Stimulated activated CD4-positive, alpha-beta T cell treated with anti-CD3 and anti-CD28 coated beads, Interleukin-1b, Interleukin-23, amount 100 ng/mL, for 4 hours (primary cell): ENCODE measurements around the gene PRB2.
"Not testable (repeated sequence)": the region's sequence is repeated elsewhere in the genome, so short reads cannot be mapped to it uniquely, and the experiment has no call there.

Source experiments
- DNase-seq, 2 donors: peaks; one replicate each; pipeline ENCODE4 v3.0.0-alpha.2; 2020; ENCODE audit warnings: low read depth in 2 of 2

PRB2 gene

GRCh38 chr12:11395467-11395866 is at the start of gene PRB2:
Gene PRB2, minus strand, starts transcription at chr12:11395567. Its CDS starts 38 bp downstream, at chr12:11395529.
- DNase-seq = not testable (repeated sequence)

GRCh38 chr12:11437966-11438365 is 42.6 kb upstream of the PRB2 start:
- DNase-seq = no peak

GRCh38 chr12:11433664-11434063 is 38.3 kb upstream of the PRB2 start:
- no peak for DNase-seq

- DNase-seq = no peak
Observed at GRCh38 chr12:11431486-11431885, 36.1 kb upstream of the PRB2 start.

GRCh38 chr12:11427341-11427740 is 32.0 kb upstream of the PRB2 start:
- no peak for DNase-seq

- DNase-seq = no peak
Observed at GRCh38 chr12:11412731-11413130, 17.4 kb upstream of the PRB2 start.

- DNase-seq = no peak
Observed at GRCh38 chr12:11408096-11408495, 12.7 kb upstream of the PRB2 start.

GRCh38 chr12:11397366-11397765 is 2.0 kb upstream of the PRB2 start:
- no peak for DNase-seq

- DNase-seq = not testable (repeated sequence)
Observed at GRCh38 chr12:11391456-11391855, 3.9 kb downstream of the PRB2 start.

GRCh38 chr12:11377420-11377819 is 17.9 kb downstream of the PRB2 start:
- DNase-seq = not testable (repeated sequence)

GRCh38 chr12:11361151-11361550 is 34.2 kb downstream of the PRB2 start:
- no peak for DNase-seq

- DNase-seq = not testable (repeated sequence)
Observed at GRCh38 chr12:11360205-11360883, 35.0 kb downstream of the PRB2 start.

- DNase-seq = not testable (repeated sequence)
Observed at GRCh38 chr12:11351736-11352135, 43.6 kb downstream of the PRB2 start.

GRCh38 chr12:11348439-11348838 is 46.9 kb downstream of the PRB2 start:
- no peak for DNase-seq

- no peak for DNase-seq
Observed at GRCh38 chr12:11347810-11348209, 47.6 kb downstream of the PRB2 start.

GRCh38 chr12:11344500-11344899 is 50.9 kb downstream of the PRB2 start:
- DNase-seq = no peak
